ENCODE data around the gene TGM2. TPM values are rescaled to one million over a fixed set of nuclear protein-coding genes. Genes with fewer than 3 reads are reported as not detected.
"Not testable (repeated sequence)": the region's sequence is repeated elsewhere in the genome, so short reads cannot be mapped to it uniquely, and the experiment has no call there.

The TGM2 gene
- polyA plus RNA-seq, 2 of the 4 experiments (the other 2 are of a cell fraction), result 173 to 441 TPM

DNA sequence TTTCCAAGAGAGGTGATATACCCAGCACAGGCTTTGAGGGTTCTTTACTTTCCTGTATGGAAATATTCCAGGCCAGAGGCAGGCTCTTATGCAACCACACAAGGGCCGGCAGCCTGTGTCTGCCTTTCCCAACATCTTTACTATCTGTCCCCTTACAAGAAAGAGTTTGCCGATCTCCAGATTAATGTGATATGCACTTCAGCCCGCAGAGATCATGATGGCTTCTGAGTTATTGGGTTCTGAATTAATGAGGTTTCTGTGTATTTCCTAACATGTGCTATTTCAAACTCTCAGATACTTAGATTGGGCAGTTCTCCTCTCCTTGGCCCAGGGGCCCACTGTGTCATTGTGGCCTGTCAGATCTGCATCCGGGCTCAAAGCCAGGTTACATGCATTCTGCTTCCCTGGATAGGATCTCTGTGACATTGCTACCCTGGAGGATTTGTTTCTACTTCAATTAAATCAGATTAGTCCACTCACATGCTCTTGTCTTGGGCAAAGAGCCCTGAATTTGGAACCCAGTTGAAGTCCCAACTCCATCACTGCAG, 56.6 kb downstream of the TGM2 start:
- FAIRE-seq (no peak), DNase-seq (ENCODE audit: low read depth in 1 of 2, low spot score in 1 of 2) (no peak), ATAC-seq (no peak)
- TF ChIP-seq CEBPB (IDR thresholded peaks at IDR 0.05) (0 out of 4 replicates have a peak, but pooled peaks of 1 of the 2 experiments have one; percentile 23), MAZ (IDR thresholded peaks at IDR 0.05; ENCODE audit: borderline replicate concordance, low read depth, low read length) (no peak), BHLHE40 (IDR thresholded peaks at IDR 0.05; ENCODE audit: low read depth, low read length) (no peak), RFX5 (IDR thresholded peaks at IDR 0.05) (no peak)
- TF ChIP-seq, protein P1, sequence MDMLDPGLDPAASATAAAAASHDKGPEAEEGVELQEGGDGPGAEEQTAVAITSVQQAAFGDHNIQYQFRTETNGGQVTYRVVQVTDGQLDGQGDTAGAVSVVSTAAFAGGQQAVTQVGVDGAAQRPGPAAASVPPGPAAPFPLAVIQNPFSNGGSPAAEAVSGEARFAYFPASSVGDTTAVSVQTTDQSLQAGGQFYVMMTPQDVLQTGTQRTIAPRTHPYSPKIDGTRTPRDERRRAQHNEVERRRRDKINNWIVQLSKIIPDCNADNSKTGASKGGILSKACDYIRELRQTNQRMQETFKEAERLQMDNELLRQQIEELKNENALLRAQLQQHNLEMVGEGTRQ (IDR thresholded peaks at IDR 0.05), result no peak
- peak overlapping the region; percentile 64; the same call in 2 of the 3 replicates for H3K4me2 ChIP-seq
- POLR2A ChIA-PET, result no interaction called here
- H3K4me3 ChIP-seq, result no peak overlapping the region
- CTCF ChIA-PET, result interaction anchor here (1.2 to 3.0 kb wide), 5 partner anchors 38 to 113 kb away, joined by 3 to 24 read pairs (median 6); no protein-coding TSS in a partner anchor
- no peaks in the 10 kb centered on the region for H3K9me3 ChIP-seq
- H3K27ac ChIP-seq, result peak overlapping the region; percentile 80 to 88
- H3K4me1 ChIP-seq, result peaks cover 47% of the 10 kb centered on the region
- 86% methylated on average over 4 of the region's 4 CpGs for WGBS (ENCODE audit: missing lambda C conversion rate)

GRCh38 chr20:38107916-38108315, 57.2 kb downstream of the TGM2 start:
- WGBS (ENCODE audit: missing lambda C conversion rate), result 69% methylated on average over 7 of the region's 7 CpGs
- H3K4me3 ChIP-seq; DNase-seq (ENCODE audit: low read depth in 1 of 2, low spot score in 1 of 2); POLR2A ChIA-PET; ATAC-seq; H3K9me3 ChIP-seq; CTCF ChIA-PET; FAIRE-seq: not testable (repeated sequence)
- Histone ChIP-seq H3K4me2 (peak overlapping the region; percentile 64; the same call in 2 of the 3 replicates), H3K27ac (peak overlapping the region; percentile 80 to 88; a peak in 5 of 6 replicates), H3K4me1 (peaks cover 43% of the 10 kb centered on the region)

DNA sequence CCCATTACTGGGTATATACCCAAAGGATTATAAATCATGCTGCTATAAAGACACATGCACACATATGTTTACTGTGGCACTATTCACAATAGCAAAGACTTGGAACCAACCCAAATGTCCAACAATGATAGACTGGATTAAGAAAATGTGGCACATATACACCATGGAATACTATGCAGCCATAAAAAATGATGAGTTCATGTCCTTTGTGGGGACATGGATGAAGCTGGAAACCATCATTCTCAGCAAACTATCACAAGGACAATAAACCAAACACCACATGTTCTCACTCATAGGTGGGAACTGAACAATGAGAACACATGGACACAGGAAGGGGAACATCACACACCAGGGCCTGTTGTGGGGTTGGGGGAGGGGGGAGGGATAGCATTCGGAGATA, 57.7 kb downstream of the TGM2 start:
- H3K27ac ChIP-seq; H3K9me3 ChIP-seq; ATAC-seq; H3K4me2 ChIP-seq; H3K4me3 ChIP-seq; FAIRE-seq; POLR2A ChIA-PET; DNase-seq (ENCODE audit: low read depth in 1 of 2, low spot score in 1 of 2): not testable (repeated sequence)
- CTCF ChIA-PET, result interaction anchor here (0.7 kb wide), 1 partner anchor 114 kb away, joined by 3 read pairs; no protein-coding TSS in a partner anchor
- H3K4me1 ChIP-seq, result peaks cover 43% of the 10 kb centered on the region
- 40% methylated on average over 1 of the region's 1 CpG for WGBS (ENCODE audit: missing lambda C conversion rate)

GRCh38 chr20:38106461-38106860, 58.6 kb downstream of the TGM2 start:
- no peak overlapping the region for H3K4me2 ChIP-seq
- TF ChIP-seq NR3C1 (IDR thresholded peaks at IDR 0.05), result no peak
- TF ChIP-seq ZNF302 (CRISPR knock-in tag; IDR thresholded peaks at IDR 0.05), result no peak
- TF ChIP-seq FOSB (CRISPR knock-in tag; IDR thresholded peaks at IDR 0.05), result no peak
- no peak for TF ChIP-seq ATOH8 (CRISPR knock-in tag; IDR thresholded peaks at IDR 0.05; ENCODE audit: low read depth)
- TF ChIP-seq KDM5A (IDR thresholded peaks at IDR 0.05), result no peak
- no peak for TF ChIP-seq HOXB5 (CRISPR knock-in tag; IDR thresholded peaks at IDR 0.05)
- no peak for TF ChIP-seq RARB (CRISPR knock-in tag; IDR thresholded peaks at IDR 0.05)
- no peak overlapping the region for H3K27ac ChIP-seq
- peaks cover 37% of the 10 kb centered on the region for H3K4me1 ChIP-seq
- ATAC-seq, result no peak
- WGBS (ENCODE audit: missing lambda C conversion rate), result 71% methylated on average over 5 of the region's 5 CpGs
- H3K9me3 ChIP-seq, result no peaks in the 10 kb centered on the region; the same call in 2 of the 3 replicates
- no peak for FAIRE-seq
- CTCF ChIA-PET, result interaction anchor here (0.7 to 1.4 kb wide), 2 partner anchors 115 kb away, joined by 3 read pairs; no protein-coding TSS in a partner anchor
- POLR2A ChIA-PET, result no interaction called here
- DNase-seq (ENCODE audit: low read depth in 1 of 2, low spot score in 1 of 2), result no peak
- no peak overlapping the region for H3K4me3 ChIP-seq

GRCh38 chr20:38104285-38104684, 60.8 kb downstream of the TGM2 start:
- 11% methylated on average over 1 of the region's 1 CpG for WGBS (ENCODE audit: missing lambda C conversion rate)
- H3K27ac ChIP-seq, result no peak overlapping the region
- no peak overlapping the region for H3K4me3 ChIP-seq
- H3K4me2 ChIP-seq, result no peak overlapping the region
- ChIA-PET POLR2A (no interaction called here), CTCF (interaction anchor here (0.7 kb wide), 1 partner anchor 53 kb away, joined by 3 read pairs; no protein-coding TSS in a partner anchor)
- H3K4me1 ChIP-seq, result peaks cover 16% of the 10 kb centered on the region
- FAIRE-seq, result no peak
- ATAC-seq, result no peak
- no peak for DNase-seq (ENCODE audit: low read depth in 1 of 2, low spot score in 1 of 2)
- peaks cover 7% of the 10 kb centered on the region; the same call in 2 of the 3 replicates for H3K9me3 ChIP-seq
- TF ChIP-seq ZC3H11A (IDR thresholded peaks at IDR 0.05) (no peak), ATOH8 (CRISPR knock-in tag; IDR thresholded peaks at IDR 0.05; ENCODE audit: low read depth) (no peak), RFX5 (IDR thresholded peaks at IDR 0.05) (no peak), POLR2A (IDR thresholded peaks at IDR 0.05; ENCODE audit: low read length) (no peak), CEBPB (IDR thresholded peaks at IDR 0.05) (no peak), BHLHE40 (IDR thresholded peaks at IDR 0.05; ENCODE audit: low read depth, low read length) (no peak), HDAC2 (IDR thresholded peaks at IDR 0.05) (no peak), PHF8 (IDR thresholded peaks at IDR 0.05; ENCODE audit: borderline replicate concordance, low read depth) (no peak), JUNB (IDR thresholded peaks at IDR 0.05) (no peak), MAZ (IDR thresholded peaks at IDR 0.05; ENCODE audit: borderline replicate concordance, low read depth, low read length) (no peak)
- TF ChIP-seq, protein P1 (IDR thresholded peaks at IDR 0.05), result no peak
- TF ChIP-seq, protein P2, sequence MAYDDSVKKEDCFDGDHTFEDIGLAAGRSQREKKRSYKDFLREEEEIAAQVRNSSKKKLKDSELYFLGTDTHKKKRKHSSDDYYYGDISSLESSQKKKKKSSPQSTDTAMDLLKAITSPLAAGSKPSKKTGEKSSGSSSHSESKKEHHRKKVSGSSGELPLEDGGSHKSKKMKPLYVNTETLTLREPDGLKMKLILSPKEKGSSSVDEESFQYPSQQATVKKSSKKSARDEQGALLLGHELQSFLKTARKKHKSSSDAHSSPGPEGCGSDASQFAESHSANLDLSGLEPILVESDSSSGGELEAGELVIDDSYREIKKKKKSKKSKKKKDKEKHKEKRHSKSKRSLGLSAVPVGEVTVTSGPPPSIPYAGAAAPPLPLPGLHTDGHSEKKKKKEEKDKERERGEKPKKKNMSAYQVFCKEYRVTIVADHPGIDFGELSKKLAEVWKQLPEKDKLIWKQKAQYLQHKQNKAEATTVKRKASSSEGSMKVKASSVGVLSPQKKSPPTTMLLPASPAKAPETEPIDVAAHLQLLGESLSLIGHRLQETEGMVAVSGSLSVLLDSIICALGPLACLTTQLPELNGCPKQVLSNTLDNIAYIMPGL (CRISPR knock-in tag; IDR thresholded peaks at IDR 0.05; ENCODE audit: borderline replicate concordance), result no peak
- TF ChIP-seq, protein P3, sequence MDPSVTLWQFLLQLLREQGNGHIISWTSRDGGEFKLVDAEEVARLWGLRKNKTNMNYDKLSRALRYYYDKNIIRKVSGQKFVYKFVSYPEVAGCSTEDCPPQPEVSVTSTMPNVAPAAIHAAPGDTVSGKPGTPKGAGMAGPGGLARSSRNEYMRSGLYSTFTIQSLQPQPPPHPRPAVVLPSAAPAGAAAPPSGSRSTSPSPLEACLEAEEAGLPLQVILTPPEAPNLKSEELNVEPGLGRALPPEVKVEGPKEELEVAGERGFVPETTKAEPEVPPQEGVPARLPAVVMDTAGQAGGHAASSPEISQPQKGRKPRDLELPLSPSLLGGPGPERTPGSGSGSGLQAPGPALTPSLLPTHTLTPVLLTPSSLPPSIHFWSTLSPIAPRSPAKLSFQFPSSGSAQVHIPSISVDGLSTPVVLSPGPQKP (IDR thresholded peaks at IDR 0.05; ENCODE audit: low read depth, low read length), result no peak
